GM18511 (cell line): ENCODE data around the gene GHRHR.

Experiments used
- ATAC-seq: cut with Tn5 transposase; IDR thresholded peaks from one replicate; pipeline ENCODE4 v1.9.1; 2021; ENCODE audit warnings: mild to moderate bottlenecking, moderate library complexity; ENCODE audit not compliant: unreplicated experiment

GHRHR gene

GRCh38 chr7:30963842-30964241 lies at the start of gene GHRHR:
Gene GHRHR (plus strand): TSS chr7:30963953. CDS start chr7:30964069, 116 bp downstream.
- ATAC-seq: no peak

- no peak for ATAC-seq
Measured at GRCh38 chr7:30914596-30914995, 49.2 kb upstream of the GHRHR start.

GRCh38 chr7:30915005-30915601 lies 48.6 kb upstream of the GHRHR start:
- no peak for ATAC-seq

GRCh38 chr7:30915751-30916150 lies 48.0 kb upstream of the GHRHR start:
- no peak for ATAC-seq

- no peak for ATAC-seq
Measured at GRCh38 chr7:30916255-30916654, 47.5 kb upstream of the GHRHR start.

GRCh38 chr7:30916767-30917166 lies 47.0 kb upstream of the GHRHR start:
- no peak for ATAC-seq

GRCh38 chr7:30917216-30917893 lies 46.4 kb upstream of the GHRHR start:
- ATAC-seq: no peak

GRCh38 chr7:30918676-30919075 lies 45.1 kb upstream of the GHRHR start:
- ATAC-seq: no peak

GRCh38 chr7:30920021-30920583 lies 43.7 kb upstream of the GHRHR start:
- no peak for ATAC-seq

- ATAC-seq: no peak
Measured at GRCh38 chr7:30920584-30921539, 42.9 kb upstream of the GHRHR start.

- ATAC-seq: no peak
Measured at GRCh38 chr7:30921540-30922401, 42.0 kb upstream of the GHRHR start.

- no peak for ATAC-seq
Measured at GRCh38 chr7:30922596-30922995, 41.2 kb upstream of the GHRHR start.

GRCh38 chr7:30923009-30923773 lies 40.6 kb upstream of the GHRHR start:
- no peak for ATAC-seq

- no peak for ATAC-seq
Measured at GRCh38 chr7:30923774-30924413, 39.9 kb upstream of the GHRHR start.

- ATAC-seq: no peak
Measured at GRCh38 chr7:30924624-30925023, 39.1 kb upstream of the GHRHR start.

- ATAC-seq: no peak
Measured at GRCh38 chr7:30925117-30925516, 38.6 kb upstream of the GHRHR start.

GRCh38 chr7:30925913-30926312 lies 37.8 kb upstream of the GHRHR start:
- no peak for ATAC-seq

- ATAC-seq: no peak
Measured at GRCh38 chr7:30926313-30926712, 37.4 kb upstream of the GHRHR start.

- no peak for ATAC-seq
Measured at GRCh38 chr7:30927040-30927439, 36.7 kb upstream of the GHRHR start.
